Fibroblast of skin of left quadriceps (primary cell): Measurements from ENCODE around the gene CPNE7.
"Not testable (repeated sequence)": the region's sequence is repeated elsewhere in the genome, so short reads cannot be mapped to it uniquely, and the experiment has no call there.

Experiments used
- DNase-seq, 2 experiments: peaks; one replicate each; pipeline ENCODE4 v3.0.0-alpha.2; 2013; ENCODE audit warnings: low read depth in 2 of 2

The CPNE7 gene

GRCh38 chr16:89623511-89624261 is 48.1 kb downstream of the CPNE7 start:
- DNase-seq, result no peak

DNA sequence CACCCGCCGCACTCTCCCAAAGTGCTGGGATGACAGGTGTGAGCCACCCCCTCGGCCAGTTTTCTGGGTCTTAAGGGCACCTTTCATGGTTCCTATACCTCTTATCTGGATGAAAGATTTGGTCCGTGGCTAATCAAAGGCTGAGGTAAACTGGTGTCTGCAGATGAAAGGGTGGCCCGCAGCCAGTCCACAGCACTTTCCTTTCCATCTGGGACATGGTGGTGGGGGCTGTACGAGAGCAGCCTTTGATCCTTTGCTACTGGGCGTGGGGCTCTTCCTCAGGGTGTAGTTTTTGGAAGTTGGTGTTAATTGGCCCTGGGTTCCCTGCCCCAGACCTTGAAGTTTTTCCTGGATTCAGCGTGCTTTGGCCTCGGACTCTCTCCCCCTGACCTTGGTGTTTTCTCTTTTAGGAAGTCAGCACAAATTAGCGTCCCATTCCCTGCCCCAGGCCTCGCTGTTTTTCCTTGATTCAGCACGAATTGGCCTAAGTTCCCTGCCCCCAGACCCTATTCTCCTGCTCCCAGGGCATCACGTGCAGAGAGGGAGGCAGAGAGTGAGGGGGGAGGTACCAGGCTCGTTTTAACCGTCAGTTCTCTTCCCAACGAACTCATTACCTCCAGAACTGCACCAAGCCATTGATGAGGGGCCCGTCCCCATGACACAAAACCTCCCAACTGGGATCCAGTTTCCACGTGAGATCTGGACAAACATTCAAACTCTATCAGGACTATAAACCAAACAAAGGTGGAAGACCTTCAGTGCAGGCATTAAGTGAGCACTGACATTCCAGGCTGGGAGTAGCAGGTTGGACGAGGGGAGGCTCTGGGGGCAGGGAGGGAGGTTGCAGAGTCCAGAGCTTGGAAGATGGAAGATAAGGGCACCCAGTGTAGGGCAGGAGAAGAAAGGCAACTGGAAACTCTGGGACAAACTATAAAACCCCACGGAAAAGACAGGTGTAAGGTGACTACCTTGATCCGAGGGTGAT is 49.5 kb downstream of the CPNE7 start:
- DNase-seq, result no peak

DNA sequence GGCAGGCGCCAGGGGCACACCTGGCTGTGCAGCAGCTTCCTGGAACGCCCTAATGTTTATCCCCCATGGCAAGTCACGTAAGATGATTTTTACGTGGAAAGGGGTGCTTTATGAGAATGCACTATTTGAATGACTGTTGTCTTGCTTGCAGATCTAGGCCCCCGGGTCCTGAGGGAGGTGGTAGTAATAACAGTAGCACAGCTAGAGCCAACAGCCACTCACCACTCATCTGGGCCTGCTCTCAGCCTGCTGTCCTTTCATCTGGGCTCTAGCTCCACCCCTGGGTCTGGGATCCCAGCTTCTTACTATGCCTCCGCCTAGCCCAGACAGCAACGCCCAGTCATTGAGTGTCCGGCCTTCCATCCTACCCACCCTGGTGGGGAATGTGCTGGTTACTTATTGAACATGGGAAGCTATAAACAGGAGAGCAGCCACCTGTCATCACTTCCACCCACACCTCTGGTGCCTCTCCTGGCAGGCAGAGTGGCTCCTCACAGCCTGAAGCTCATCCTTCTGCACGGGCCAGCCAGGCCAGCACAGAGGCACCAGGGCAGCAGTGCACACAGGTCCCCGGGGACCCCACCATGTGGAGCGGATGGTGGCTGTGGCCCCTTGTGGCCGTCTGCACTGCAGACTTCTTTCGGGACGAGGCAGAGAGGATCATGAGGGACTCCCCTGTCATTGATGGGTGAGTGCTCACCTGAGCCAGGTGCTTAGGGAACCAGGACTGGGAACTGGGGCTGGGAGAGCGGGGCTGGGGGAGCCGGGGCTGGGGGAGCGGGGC is 54.5 kb downstream of the CPNE7 start:
- DNase-seq, result no peak

DNA sequence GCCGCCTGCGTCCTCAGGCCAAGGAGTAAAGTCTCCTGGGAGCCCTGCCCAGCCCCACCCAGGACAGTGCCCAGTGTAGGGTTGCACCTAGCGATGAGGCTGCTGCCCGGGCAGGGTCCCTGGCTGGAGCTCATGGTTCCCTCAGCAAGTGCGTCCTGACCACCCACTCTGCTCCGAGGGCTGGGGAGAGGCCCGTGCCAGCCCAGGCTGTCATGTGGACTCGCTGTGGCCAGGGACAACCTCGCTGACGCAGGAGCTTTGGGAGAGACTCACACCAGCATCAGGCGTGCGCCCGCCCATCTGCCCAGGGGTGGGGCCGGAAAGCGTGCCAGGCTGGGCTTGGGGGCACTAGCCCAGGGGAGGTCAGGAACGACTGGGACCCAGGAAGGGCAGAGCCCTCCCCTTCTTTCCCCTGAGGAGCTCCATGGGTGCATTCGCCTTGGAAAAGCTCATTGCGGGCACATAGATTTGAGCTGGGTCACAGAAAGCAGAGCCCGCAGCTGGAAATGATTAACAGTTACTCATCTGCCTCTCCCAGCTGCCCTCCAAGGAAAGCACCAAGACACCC is 57.6 kb downstream of the CPNE7 start:
- DNase-seq, result peak; percentile 32 to 36

DNA sequence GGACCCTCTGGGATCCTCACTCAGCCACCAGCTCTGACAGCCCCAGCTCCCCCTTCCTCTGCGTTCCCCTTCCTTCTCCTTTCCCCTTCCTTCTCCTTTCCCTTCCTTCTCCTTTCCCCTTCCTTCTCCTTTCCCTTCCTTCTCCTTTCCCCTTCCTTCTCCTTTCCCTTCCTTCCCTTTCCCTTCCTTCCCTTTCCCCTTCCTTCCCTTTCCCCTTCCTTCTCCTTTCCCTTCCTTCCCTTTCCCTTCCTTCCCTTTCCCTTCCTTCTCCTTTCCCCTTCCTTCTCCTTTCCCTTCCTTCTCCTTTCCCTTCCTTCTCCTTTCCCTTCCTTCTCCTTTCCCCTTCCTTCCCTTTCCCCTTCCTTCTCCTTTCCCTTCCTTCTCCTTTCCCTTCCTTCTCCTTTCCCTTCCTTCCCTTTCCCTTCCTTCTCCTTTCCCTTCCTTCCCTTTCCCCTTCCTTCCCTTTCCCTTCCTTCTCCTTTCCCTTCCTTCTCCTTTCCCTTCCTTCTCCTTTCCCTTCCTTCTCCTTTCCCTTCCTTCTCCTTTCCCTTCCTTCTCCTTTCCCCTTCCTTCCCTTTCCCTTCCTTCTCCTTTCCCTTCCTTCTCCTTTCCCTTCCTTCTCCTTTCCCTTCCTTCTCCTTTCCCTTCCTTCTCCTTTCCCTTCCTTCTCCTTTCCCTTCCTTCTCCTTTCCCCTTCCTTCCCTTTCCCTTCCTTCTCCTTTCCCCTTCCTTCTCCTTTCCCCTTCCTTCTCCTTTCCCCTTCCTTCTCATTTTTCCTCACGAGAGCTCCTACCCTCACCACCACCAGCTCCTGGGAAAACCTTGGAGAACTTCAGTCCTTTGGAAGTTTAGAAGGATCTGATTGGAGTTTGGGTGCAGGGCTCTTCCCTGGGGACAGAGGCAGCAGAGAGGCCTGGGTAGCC is 59.2 kb downstream of the CPNE7 start:
- not testable (repeated sequence) for DNase-seq

GRCh38 chr16:89636663-89637062 is 61.1 kb downstream of the CPNE7 start:
- DNase-seq, result no peak

DNA sequence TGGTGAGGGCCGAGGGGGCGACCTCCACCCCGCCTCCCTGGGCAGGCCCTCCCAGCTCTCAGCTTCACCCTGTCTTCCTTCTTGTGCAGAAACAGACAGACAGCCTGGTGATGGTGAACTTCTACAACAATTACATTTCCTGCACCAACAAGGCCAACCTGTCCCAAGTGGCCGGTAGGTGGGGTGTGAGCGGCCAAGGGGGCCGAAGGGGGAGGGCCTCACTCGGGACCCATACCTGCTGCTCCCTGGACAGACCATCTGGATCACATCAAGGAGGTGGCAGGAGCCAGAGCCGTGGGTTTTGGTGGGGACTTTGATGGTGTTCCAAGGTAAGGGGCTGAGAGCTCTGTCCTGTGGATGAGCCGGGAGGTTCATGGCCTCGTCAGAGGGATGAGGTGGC is 61.8 kb downstream of the CPNE7 start:
- DNase-seq, result no peak

DNA sequence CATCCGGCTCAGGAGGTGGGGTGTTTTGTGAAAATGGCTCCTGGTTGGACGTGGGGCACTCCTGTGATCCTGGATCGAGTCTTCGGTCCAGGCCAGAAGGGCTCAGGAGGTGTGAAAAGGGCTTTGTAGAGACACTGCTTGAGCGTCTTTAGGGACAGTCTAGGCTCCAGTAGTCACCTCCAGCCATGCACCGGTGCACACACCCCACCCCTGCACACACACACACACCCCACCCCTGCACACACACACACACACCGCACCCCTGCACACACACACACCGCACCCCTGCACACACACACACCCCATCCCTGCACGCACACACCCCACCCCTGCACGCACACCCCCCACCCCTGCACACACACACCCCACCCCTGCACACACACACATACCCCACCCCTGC is 62.9 kb downstream of the CPNE7 start:
- DNase-seq, result no peak

- no peak for DNase-seq
These were observed 63.8 kb downstream of the CPNE7 start for GRCh38 chr16:89639385-89639784.

GRCh38 chr16:89641458-89642119 is 66.0 kb downstream of the CPNE7 start:
- DNase-seq, result no peak

GRCh38 chr16:89642574-89642973 is 67.0 kb downstream of the CPNE7 start:
- DNase-seq, result no peak

- no peak for DNase-seq
These were observed 68.3 kb downstream of the CPNE7 start for GRCh38 chr16:89643769-89644300.

GRCh38 chr16:89645122-89645521 is 69.6 kb downstream of the CPNE7 start:
- no peak for DNase-seq

- no peak for DNase-seq
These were observed 70.7 kb downstream of the CPNE7 start for GRCh38 chr16:89646270-89646669.
